ENCODE measurements around the gene PDCD7. TPM values are rescaled to one million over a fixed set of nuclear protein-coding genes. Genes with fewer than 3 reads are reported as not detected.
A peak's percentile ranks its signal among the peaks of the same experiment; 100 is the strongest.
"Not testable (repeated sequence)": the region's sequence is repeated elsewhere in the genome, so short reads cannot be mapped to it uniquely, and the experiment has no call there.

Gene PDCD7, protein sequence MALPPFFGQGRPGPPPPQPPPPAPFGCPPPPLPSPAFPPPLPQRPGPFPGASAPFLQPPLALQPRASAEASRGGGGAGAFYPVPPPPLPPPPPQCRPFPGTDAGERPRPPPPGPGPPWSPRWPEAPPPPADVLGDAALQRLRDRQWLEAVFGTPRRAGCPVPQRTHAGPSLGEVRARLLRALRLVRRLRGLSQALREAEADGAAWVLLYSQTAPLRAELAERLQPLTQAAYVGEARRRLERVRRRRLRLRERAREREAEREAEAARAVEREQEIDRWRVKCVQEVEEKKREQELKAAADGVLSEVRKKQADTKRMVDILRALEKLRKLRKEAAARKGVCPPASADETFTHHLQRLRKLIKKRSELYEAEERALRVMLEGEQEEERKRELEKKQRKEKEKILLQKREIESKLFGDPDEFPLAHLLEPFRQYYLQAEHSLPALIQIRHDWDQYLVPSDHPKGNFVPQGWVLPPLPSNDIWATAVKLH
- total RNA-seq (10 to 100 TPM; 37.0 to 44.1 TPM), polyA plus RNA-seq (10 to 100 TPM; 13.1 to 19.4 (median 15.8) TPM), total RNA-seq (23.6 to 57.6 (median 47.4) reads per million in 6 experiments)

DNA sequence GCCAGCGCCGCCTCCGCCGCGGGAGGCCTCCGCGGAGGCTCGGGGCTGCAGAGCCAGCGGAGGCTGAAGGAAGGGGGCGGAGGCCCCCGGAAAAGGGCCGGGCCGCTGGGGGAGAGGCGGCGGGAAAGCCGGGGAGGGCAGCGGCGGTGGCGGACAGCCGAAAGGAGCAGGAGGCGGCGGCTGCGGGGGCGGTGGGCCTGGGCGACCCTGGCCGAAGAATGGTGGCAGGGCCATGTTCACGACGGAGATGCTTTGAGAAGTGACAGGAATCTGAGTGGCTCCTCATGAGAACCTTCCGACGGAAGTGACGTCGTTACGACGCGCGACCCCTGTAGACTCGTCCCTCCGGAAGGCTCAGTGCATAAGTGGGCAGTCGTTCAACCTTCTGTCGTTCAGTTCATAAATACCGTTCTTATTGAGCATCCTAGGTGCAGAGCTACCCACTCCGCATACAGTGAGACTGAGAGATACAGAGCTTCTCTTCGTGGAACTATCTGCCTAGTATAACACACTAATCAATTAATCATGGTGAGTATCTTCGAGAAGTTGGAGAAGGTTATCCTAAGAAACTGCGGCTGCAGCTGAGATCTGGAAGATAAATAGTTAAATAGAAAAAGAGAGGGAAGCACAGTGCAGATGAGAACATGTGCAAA, at the start of gene PDCD7:
TSS of gene PDCD7 (minus strand) at position 261 of the 653 bp plus-strand sequence. CDS start at position 234, 27 bp downstream.
- H3K27ac Mint-ChIP-seq, result peak within 1 kb of the TSS; percentile 93 to 99 (median 97)
- peak within 1 kb of the TSS; percentile 89 to 97 (median 94) for H3K4me3 Mint-ChIP-seq
- peaks cover 0 to 17% (median 7%) of the 10 kb centered on the region in 3 donors for H3K36me3 Mint-ChIP-seq
- POLR2A ChIA-PET, result interaction anchor here (0.6 to 1.6 kb wide), 5 partner anchors 14 to 171 kb away, joined by 3 to 7 read pairs (median 6); partner anchors contain the start of genes CLPX and RNU5B-1
- ATAC-seq (peak; percentile 96 to 97), DNase-seq (peak; percentile 62 to 92 (median 82))
- peaks cover 0 to 2% (median 0%) of the 10 kb centered on the region in 5 donors for H3K27me3 Mint-ChIP-seq
- peaks cover 0 to 8% (median 2%) of the 10 kb centered on the region in 9 donors for H3K9me3 Mint-ChIP-seq
- H3K4me1 Mint-ChIP-seq, result peaks cover 13 to 43% (median 38%) of the 10 kb centered on the region in 4 donors

DNA sequence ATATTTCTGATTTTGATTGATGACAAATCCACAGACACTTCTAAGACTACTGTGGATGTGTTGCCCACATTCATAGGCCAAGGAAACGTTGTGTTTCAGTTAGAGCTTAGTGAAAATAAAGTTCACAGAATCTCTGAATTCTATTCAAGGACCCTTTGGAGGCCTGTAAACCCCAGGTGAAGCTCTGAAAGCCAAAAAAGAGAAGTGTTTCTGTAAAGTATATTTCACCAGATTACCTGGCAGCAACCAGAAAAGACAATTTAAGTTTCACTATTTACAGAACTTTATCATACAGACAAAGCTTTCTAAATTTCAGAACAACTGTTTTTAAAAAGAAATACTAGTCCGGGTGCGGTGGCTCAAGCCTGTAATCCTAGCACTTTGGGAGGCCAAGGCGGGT, 48.9 kb upstream of the PDCD7 start:
- no peak for ATAC-seq
- H3K27ac Mint-ChIP-seq, result peak overlapping the region in 8 of 10 donors; percentile 52 to 98 (median 67)
- H3K27me3 Mint-ChIP-seq, result no peaks in the 10 kb centered on the region
- no peaks in the 10 kb centered on the region for H3K9me3 Mint-ChIP-seq
- peaks cover 12 to 45% (median 35%) of the 10 kb centered on the region in 4 donors for H3K4me1 Mint-ChIP-seq
- DNase-seq, result no peak
- H3K4me3 Mint-ChIP-seq, result peak overlapping the region; percentile 89 to 97 (median 94)
- peaks cover 0 to 29% (median 11%) of the 10 kb centered on the region in 3 donors for H3K36me3 Mint-ChIP-seq
- POLR2A ChIA-PET, result interaction anchor here (0.6 to 1.3 kb wide), 3 partner anchors 16 to 96 kb away, joined by 3 to 7 read pairs (median 3); partner anchors contain the start of gene PDCD7

DNA sequence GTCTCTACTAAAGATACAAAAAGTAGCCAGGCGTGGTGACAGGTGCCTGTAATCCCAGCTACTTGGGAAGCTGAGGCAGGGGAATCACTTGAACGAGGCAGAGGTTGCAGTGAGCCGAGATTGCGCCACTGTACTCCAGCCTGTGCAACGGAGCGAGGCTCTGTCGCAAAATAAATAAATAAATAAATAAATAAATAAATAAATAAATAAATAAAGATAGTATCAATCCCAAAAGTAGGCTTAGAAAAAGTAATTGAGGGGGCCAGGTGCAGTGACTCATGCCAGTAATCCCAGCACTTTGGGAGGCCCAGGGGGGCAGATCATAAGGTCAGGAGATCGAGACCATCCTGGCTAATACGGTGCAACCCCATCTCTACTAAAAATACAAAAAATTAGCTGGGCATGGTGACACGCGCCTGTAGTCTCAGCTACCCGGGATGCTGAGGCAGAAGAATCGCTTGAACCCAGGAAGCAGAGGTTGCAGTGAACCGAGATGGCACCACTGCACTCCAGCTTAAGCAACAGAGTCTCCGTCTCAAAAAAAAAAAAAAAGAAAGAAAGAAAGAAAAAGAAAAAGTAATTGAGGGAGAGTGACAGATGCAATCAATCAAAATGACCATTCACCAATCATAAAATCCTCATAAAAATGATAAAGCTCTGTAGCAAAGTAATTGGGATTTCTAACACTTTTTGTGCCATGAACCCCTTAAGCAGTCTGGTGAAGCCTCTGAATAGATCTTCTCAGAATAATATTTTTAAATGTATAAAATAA, 48.2 kb upstream of the PDCD7 start:
- peaks cover 0 to 36% (median 12%) of the 10 kb centered on the region in 3 donors for H3K36me3 Mint-ChIP-seq
- POLR2A ChIA-PET, result interaction anchor here (0.6 to 1.3 kb wide), 3 partner anchors 15 to 97 kb away, joined by 3 to 7 read pairs (median 3); partner anchors contain the start of gene PDCD7
- not testable (repeated sequence) for DNase-seq, H3K27me3 Mint-ChIP-seq, ATAC-seq, H3K9me3 Mint-ChIP-seq
- peak overlapping the region in 8 of 10 donors; percentile 7 to 89 (median 54) for H3K4me3 Mint-ChIP-seq
- H3K4me1 Mint-ChIP-seq, result peaks cover 12 to 45% (median 35%) of the 10 kb centered on the region in 4 donors
- peak overlapping the region in 4 of 10 donors; percentile 19 to 93 (median 50) for H3K27ac Mint-ChIP-seq

DNA sequence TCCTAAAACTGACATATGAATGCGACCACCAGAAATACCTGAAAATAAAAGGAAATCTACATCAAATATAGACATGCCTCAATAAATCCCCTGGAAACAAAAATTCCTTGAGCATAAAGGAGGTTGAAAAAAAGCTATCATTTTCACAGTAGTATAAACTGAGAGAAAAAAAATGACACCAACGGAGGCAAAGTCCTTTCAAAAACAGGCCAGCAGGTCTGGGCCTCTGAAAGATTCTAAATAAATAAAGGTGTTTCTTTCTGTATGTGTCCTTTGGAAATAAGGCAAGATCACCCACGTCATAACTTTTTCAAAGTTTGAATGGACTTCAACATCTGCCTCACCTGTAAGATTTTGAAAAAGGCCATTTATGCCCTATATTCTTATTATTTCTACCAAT, 46.6 kb upstream of the PDCD7 start:
- Mint-ChIP-seq H3K36me3 (peaks cover 0 to 50% (median 17%) of the 10 kb centered on the region in 3 donors), H3K4me1 (peaks cover 7 to 42% (median 31%) of the 10 kb centered on the region in 4 donors), H3K27ac (peak overlapping the region in 2 of 10 donors; percentile 7 to 8), H3K4me3 (no peak overlapping the region), H3K9me3 (no peaks in the 10 kb centered on the region), H3K27me3 (no peaks in the 10 kb centered on the region)
- POLR2A ChIA-PET, result no interaction called here
- no peak for DNase-seq
- no peak for ATAC-seq

DNA sequence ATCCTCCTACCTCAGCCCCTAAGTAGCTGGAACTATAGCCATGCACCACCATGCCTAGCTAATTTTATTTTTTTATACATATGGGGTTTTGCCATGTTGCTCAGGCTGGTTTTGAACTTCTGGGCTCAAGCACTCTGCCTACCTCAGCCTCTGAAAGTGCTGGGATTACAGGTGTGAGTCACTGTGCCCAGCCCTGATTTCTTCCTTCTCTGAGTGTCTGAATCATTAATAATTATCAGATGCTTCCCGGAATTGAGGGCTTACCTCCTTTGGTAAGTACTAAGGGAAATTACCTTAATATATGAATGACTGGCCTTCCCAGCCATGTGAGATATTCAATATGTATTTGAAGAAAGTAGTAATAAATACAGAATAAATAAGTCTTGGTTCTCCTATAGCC, 44.3 kb upstream of the PDCD7 start:
- no peak for ATAC-seq
- POLR2A ChIA-PET, result no interaction called here
- no peaks in the 10 kb centered on the region for H3K9me3 Mint-ChIP-seq

DNA sequence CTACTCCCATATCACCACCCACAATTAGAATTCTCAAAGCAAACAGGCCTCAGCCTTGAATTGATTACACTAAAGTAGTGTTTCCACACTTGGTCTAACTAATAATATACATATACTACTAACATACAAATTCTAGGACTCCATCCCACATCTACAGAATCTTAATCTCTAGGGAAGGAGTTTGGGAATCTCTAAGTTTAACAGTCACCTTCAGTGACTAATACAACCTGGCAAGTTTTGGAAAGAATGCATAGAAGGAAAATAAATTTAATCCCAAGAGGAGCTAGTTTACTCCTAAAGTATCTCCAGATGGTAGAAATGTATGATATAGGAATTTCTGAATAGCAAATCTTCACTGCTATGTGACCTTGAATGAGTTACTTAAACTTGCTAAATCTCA, 42.4 kb upstream of the PDCD7 start:
- H3K4me3 Mint-ChIP-seq, result no peak overlapping the region
- peaks cover 0 to 82% (median 24%) of the 10 kb centered on the region in 3 donors for H3K36me3 Mint-ChIP-seq
- no peaks in the 10 kb centered on the region for H3K9me3 Mint-ChIP-seq
- DNase-seq (no peak), ATAC-seq (no peak)
- POLR2A ChIA-PET, result no interaction called here
- H3K4me1 Mint-ChIP-seq, result peaks cover 3 to 23% (median 12%) of the 10 kb centered on the region in 4 donors
- H3K27me3 Mint-ChIP-seq, result no peaks in the 10 kb centered on the region
- peak overlapping the region in 4 of 10 donors; percentile 15 to 69 (median 26) for H3K27ac Mint-ChIP-seq

More for the DNA sequence above, 44.3 kb upstream of the PDCD7 start:
- Mint-ChIP-seq H3K27ac (peak overlapping the region in 1 of 10 donors; percentile 43), H3K4me1 (peaks cover 8 to 32% (median 23%) of the 10 kb centered on the region in 4 donors), H3K36me3 (peaks cover 0 to 70% (median 21%) of the 10 kb centered on the region in 3 donors), H3K4me3 (no peak overlapping the region), H3K27me3 (no peaks in the 10 kb centered on the region)
- DNase-seq, result no peak

DNA sequence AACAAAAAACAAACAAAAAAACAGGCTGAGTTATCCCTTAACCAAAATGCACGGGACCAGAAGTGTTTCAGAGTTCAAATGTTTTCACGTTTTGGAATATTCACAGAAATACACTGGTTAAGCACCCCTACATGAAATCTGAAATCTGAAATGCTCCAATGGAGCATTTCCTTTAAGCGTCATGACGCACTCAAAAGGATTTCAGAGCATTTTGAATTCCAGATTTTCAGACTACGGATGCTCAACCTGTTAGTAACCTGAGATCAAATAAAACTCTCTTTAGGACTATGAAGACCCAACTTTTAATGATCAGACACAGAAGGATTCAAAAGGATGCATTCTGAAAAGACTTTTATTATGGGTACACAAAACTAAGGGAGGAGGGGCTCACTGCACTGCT, 41.9 kb upstream of the PDCD7 start:
- Mint-ChIP-seq H3K27ac (peak overlapping the region in 2 of 10 donors; percentile 15 to 69), H3K27me3 (no peaks in the 10 kb centered on the region), H3K36me3 (peaks cover 0 to 84% (median 24%) of the 10 kb centered on the region in 3 donors)

DNA sequence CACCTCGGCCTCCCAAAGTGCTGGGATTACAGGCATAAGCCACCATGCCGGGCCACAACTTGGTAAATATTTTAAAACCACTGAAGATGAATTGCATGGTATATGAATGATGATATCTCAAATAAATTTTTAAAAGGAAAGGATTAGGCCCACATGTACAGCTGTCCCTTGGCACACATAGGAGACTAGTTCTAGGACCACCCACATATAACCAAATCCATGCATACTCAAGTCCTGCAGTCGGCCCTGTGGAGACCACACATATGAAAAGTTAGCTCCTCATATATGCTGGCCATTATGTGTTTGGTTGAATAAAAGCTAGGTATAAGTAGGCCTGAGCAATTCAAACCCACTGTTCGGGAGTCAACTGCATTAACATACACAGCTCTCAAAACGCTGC, 40.9 kb upstream of the PDCD7 start:
- DNase-seq, result no peak
- Mint-ChIP-seq H3K4me1 (peaks cover 0 to 17% (median 7%) of the 10 kb centered on the region in 4 donors), H3K9me3 (no peaks in the 10 kb centered on the region), H3K36me3 (peaks cover 0 to 86% (median 19%) of the 10 kb centered on the region in 3 donors), H3K27ac (no peak overlapping the region), H3K4me3 (no peak overlapping the region), H3K27me3 (no peaks in the 10 kb centered on the region)
- POLR2A ChIA-PET, result no interaction called here
- no peak for ATAC-seq

More for the DNA sequence above, 41.9 kb upstream of the PDCD7 start:
- no peak for DNase-seq
- Mint-ChIP-seq H3K4me3 (no peak overlapping the region), H3K9me3 (no peaks in the 10 kb centered on the region), H3K4me1 (peaks cover 0 to 22% (median 11%) of the 10 kb centered on the region in 4 donors)
- POLR2A ChIA-PET, result no interaction called here
- ATAC-seq, result no peak

DNA sequence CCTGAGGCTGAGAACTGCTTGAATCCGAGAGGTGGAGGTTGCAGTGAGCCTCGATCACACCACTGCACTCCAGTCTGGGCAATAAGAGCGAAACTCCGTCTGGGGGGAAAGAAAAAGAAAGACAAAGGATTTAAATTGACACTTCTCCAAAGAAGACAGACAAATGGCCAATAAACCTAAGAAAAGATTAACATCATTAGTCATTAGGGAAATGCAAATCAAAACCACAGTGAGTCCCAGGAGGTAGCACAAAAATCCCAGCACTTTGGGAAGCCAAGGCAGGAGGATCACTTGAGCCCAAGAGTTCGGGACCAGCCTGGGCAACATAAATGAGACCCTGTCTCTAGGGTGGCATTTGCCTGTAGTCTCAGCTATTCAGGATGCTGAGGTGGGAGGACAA, 38.9 kb upstream of the PDCD7 start:
- no peak for DNase-seq
- POLR2A ChIA-PET, result no interaction called here
- Mint-ChIP-seq H3K9me3 (no peaks in the 10 kb centered on the region), H3K27ac (peak overlapping the region in 2 of 10 donors; percentile 19 to 48), H3K4me1 (peaks cover 0 to 12% (median 5%) of the 10 kb centered on the region in 4 donors), H3K27me3 (no peaks in the 10 kb centered on the region), H3K36me3 (peaks cover 0 to 83% (median 13%) of the 10 kb centered on the region in 3 donors), H3K4me3 (no peak overlapping the region)
- no peak for ATAC-seq

DNA sequence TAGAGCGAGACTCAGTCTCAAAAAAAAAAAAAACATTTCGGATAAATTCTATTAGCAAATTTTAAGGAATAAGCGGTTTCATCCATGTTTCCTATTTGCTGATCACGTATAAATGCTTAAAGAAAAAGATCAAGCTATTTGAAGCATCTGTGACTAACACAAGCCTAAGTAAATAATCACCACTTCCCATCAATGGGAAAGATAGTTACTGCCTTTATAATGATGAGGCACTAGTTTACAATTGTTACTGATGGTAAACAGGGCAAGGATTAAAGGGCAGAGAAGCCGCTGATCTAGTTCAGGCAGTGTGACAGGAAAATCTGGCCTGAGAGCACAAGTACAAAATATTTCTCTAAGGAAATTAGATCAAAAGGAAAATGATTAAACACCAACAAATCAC, 37.8 kb upstream of the PDCD7 start:
- POLR2A ChIA-PET, result interaction anchor here (0.7 kb wide), 1 partner anchor 980 kb away, joined by 3 read pairs; no protein-coding TSS in a partner anchor
- DNase-seq (no peak), ATAC-seq (no peak)
- Mint-ChIP-seq H3K4me3 (no peak overlapping the region), H3K36me3 (peaks cover 0 to 81% (median 14%) of the 10 kb centered on the region in 3 donors), H3K9me3 (no peaks in the 10 kb centered on the region), H3K4me1 (peaks cover 0 to 15% (median 5%) of the 10 kb centered on the region in 4 donors), H3K27ac (no peak overlapping the region), H3K27me3 (no peaks in the 10 kb centered on the region)

DNA sequence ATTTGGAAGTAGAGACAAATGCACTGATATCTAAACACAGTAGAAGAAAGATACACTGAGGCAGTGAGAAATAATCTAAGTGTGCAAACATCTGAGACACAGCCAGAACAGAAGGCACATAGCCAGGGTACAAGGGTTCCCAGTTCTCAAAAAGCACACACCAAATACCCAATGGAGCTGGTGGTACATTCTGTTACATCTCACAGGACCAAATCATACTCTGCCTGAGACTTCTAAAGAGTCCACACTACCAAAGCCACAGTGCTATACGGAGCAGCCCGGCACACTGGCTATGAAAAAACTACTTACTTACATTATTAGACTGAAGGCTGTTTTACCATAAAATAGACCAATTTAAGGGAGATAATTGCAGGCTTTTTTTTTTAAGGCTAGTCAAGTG, 32.3 kb upstream of the PDCD7 start:
- no peaks in the 10 kb centered on the region for H3K27me3 Mint-ChIP-seq
- H3K36me3 Mint-ChIP-seq, result peaks cover 0 to 62% (median 2%) of the 10 kb centered on the region in 3 donors
- ATAC-seq (no peak), DNase-seq (no peak)
- no peaks in the 10 kb centered on the region for H3K9me3 Mint-ChIP-seq
- POLR2A ChIA-PET, result interaction anchor here (0.7 kb wide), 3 partner anchors 42 to 139 kb away, joined by 3 to 8 read pairs (median 7); no protein-coding TSS in a partner anchor
- H3K4me3 Mint-ChIP-seq, result no peak overlapping the region
- H3K4me1 Mint-ChIP-seq, result peaks cover 0 to 12% (median 2%) of the 10 kb centered on the region in 4 donors
- peak overlapping the region in 2 of 10 donors; percentile 11 to 21 for H3K27ac Mint-ChIP-seq
